H1 (cell line): Measurements from ENCODE around the gene TEKTIP1. TPM values are rescaled to one million over a fixed set of nuclear protein-coding genes. Genes with fewer than 3 reads are reported as not detected.

Experiments used
- CTCF ChIA-PET: fragments of 300-600 bp; sonication (Branson Sonifier 250); formaldehyde crosslinking; loops from one replicate; lab custom pipeline; 2021; ENCODE audit not compliant: partially characterized antibody; lab: Charles Lee
- POLR2A ChIA-PET: fragments of 300-600 bp; sonication (Branson Sonifier 250); formaldehyde crosslinking; loops from one replicate; lab custom pipeline; 2021; ENCODE audit warnings: inconsistent platforms; ENCODE audit not compliant: partially characterized antibody; lab: Charles Lee
- DNase-seq, 2 experiments: peaks; one replicate each; pipeline versions ENCODE4 v3.0.0 to v3.0.0-alpha.2; 2010 to 2022; ENCODE audit warnings: low spot score in 2 of 2, low read depth in 1 of 2, mixed read lengths in 1 of 2
- FAIRE-seq: peaks from 2 replicates; lab custom pipeline; 2011; peaks lifted over from hg19 to GRCh38; lab: Jason Lieb, UNC
- H2AFZ ChIP-seq: 2 replicates; pipeline ENCODE4 v1.8.1; 2012; ENCODE audit warnings: low read length, inconsistent platforms
- H2AK5ac ChIP-seq: 2 replicates; pipeline ENCODE4 v1.6.1; 2013; ENCODE audit warnings: low read depth, low read length
- H2BK120ac ChIP-seq: replicated peaks from 2 replicates; pipeline ENCODE3; 2013; ENCODE audit warnings: low read depth, low read length, inconsistent platforms
- H2BK12ac ChIP-seq: 2 replicates; pipeline ENCODE4 v1.6.1; 2013; ENCODE audit warnings: low read depth, low read length
- H2BK15ac ChIP-seq: 2 replicates; pipeline ENCODE4 v1.6.1; 2013; ENCODE audit warnings: low read length
- H2BK20ac ChIP-seq: 2 replicates; pipeline ENCODE4 v1.6.1; 2013; ENCODE audit warnings: low read length
- H2BK5ac ChIP-seq: 2 replicates; pipeline ENCODE4 v1.6.1; 2013; ENCODE audit warnings: low read depth, low read length
- H3K14ac ChIP-seq: 2 replicates; pipeline ENCODE4 v1.6.1; 2013; ENCODE audit warnings: inconsistent platforms; ENCODE audit not compliant: insufficient read length
- H3K18ac ChIP-seq: 2 replicates; pipeline ENCODE4 v1.6.1; 2013; ENCODE audit warnings: low read length; ENCODE audit errors: extremely low read depth
- H3K23ac ChIP-seq: 2 replicates; pipeline ENCODE4 v1.6.1; 2013; ENCODE audit warnings: inconsistent platforms; ENCODE audit not compliant: insufficient read length
- H3K23me2 ChIP-seq: 2 replicates; pipeline ENCODE4 v1.6.1; 2013; ENCODE audit warnings: low read depth, low read length
- H3K27ac ChIP-seq: 2 replicates; pipeline ENCODE4 v1.6.1; 2011; ENCODE audit warnings: low read depth, low read length, inconsistent platforms
- H3K27me3 ChIP-seq, 4 experiments: replicated peaks in 1 of 4; 1 replicate in 1 of 4; 2 replicates in 3 of 4; pipeline versions ENCODE4 v1.6.1 to v1.8.1; 2011 to 2013; ENCODE audit warnings: low read length in 3 of 4, mild to moderate bottlenecking in 3 of 4, inconsistent platforms in 2 of 4, mixed read lengths in 2 of 4, moderate library complexity in 1 of 4; ENCODE audit not compliant: control insufficient read depth in 3 of 4, insufficient read depth in 3 of 4; ENCODE audit errors: extremely low read depth in 1 of 4
- H3K36me3 ChIP-seq, 4 experiments: 2 replicates each; pipeline versions ENCODE4 v1.6.1 to v1.8.1; 2011 to 2013; ENCODE audit warnings: mild to moderate bottlenecking in 4 of 4, low read length in 3 of 4, moderate library complexity in 2 of 4, control low read depth in 1 of 4, inconsistent platforms in 1 of 4; ENCODE audit not compliant: insufficient read depth in 4 of 4, control insufficient read depth in 2 of 4
- H3K4ac ChIP-seq: replicated peaks from 2 replicates; pipeline ENCODE3; 2013; ENCODE audit warnings: low read length, low read depth, mixed read lengths, inconsistent platforms; ENCODE audit not compliant: insufficient read length
- H3K4me1 ChIP-seq, 4 experiments: replicated peaks in 1 of 4; 1 replicate in 1 of 4; 2 replicates in 3 of 4; pipeline versions ENCODE4 v1.6.1 to v1.8.1; 2011 to 2013; ENCODE audit warnings: low read length in 3 of 4, inconsistent platforms in 2 of 4, mixed read lengths in 1 of 4; ENCODE audit not compliant: insufficient read depth in 4 of 4, control insufficient read depth in 3 of 4
- H3K4me2 ChIP-seq, 2 experiments: 2 replicates each; pipeline versions ENCODE4 v1.6.1 to v1.8.1; 2011 to 2013; ENCODE audit warnings: low read depth in 2 of 2, low read length in 2 of 2, control low read depth in 1 of 2, inconsistent platforms in 1 of 2, mild to moderate bottlenecking in 1 of 2; ENCODE audit not compliant: insufficient read depth in 1 of 2
- H3K4me3 ChIP-seq, 4 experiments: fragments of 200-600, 300-600 bp in 1 of 4; sonication (generic), shearing (Covaris generic), sonication (Bioruptor Twin) in 1 of 4; 2 replicates each; pipeline versions ENCODE4 v1.5.1 to v1.8.1; 2011 to 2016; ENCODE audit warnings: low read length in 4 of 4, low read depth in 3 of 4, control low read depth in 2 of 4, inconsistent platforms in 2 of 4, mild to moderate bottlenecking in 2 of 4, mixed read lengths in 1 of 4, moderate library complexity in 1 of 4; ENCODE audit not compliant: insufficient read depth in 2 of 4; ENCODE audit errors: extremely low read depth in 1 of 4
- H3K56ac ChIP-seq: replicated peaks from 2 replicates; pipeline ENCODE3; 2013; ENCODE audit warnings: low read depth, mild to moderate bottlenecking, mixed read lengths, low read length, inconsistent platforms; ENCODE audit not compliant: insufficient read length
- H3K79me1 ChIP-seq: 2 replicates; pipeline ENCODE4 v1.6.1; 2013; ENCODE audit warnings: low read depth, low read length, control low read depth
- H3K79me2 ChIP-seq, 2 experiments: 2 replicates each; pipeline versions ENCODE4 v1.6.1 to v1.8.1; 2012 to 2013; ENCODE audit warnings: low read length in 2 of 2, mild to moderate bottlenecking in 2 of 2, inconsistent platforms in 1 of 2; ENCODE audit not compliant: insufficient read depth in 2 of 2, control insufficient read depth in 1 of 2
- H3K9ac ChIP-seq, 4 experiments: replicated peaks in 1 of 4; 1 replicate in 1 of 4; 2 replicates in 3 of 4; pipeline versions ENCODE4 v1.6.1 to v1.8.1; 2011 to 2013; ENCODE audit warnings: low read depth in 3 of 4, low read length in 3 of 4, control low read depth in 2 of 4, mild to moderate bottlenecking in 2 of 4, moderate library complexity in 2 of 4, inconsistent platforms in 1 of 4; ENCODE audit errors: extremely low read depth in 1 of 4
- H3K9me3 ChIP-seq, 2 experiments: 2 replicates each; pipeline versions ENCODE4 v1.6.1 to v1.8.1; 2012 to 2013; ENCODE audit warnings: mild to moderate bottlenecking in 2 of 2, moderate library complexity in 2 of 2, control low read depth in 1 of 2, inconsistent platforms in 1 of 2, low read depth in 1 of 2, low read length in 1 of 2, mixed read lengths in 1 of 2; ENCODE audit not compliant: insufficient read depth in 2 of 2
- H4K20me1 ChIP-seq, 2 experiments: replicated peaks in 1 of 2; 2 replicates each; pipeline versions ENCODE3 to v1.8.1; 2011 to 2013; ENCODE audit warnings: inconsistent platforms in 2 of 2, low read length in 2 of 2, mild to moderate bottlenecking in 1 of 2; ENCODE audit not compliant: insufficient read depth in 2 of 2, control insufficient read depth in 1 of 2
- H4K5ac ChIP-seq: 2 replicates; pipeline ENCODE4 v1.6.1; 2013; ENCODE audit warnings: low read length, low read depth, mixed read lengths, inconsistent platforms; ENCODE audit not compliant: insufficient read length
- H4K8ac ChIP-seq: 2 replicates; pipeline ENCODE4 v1.8.0; 2013; ENCODE audit warnings: mild to moderate bottlenecking, moderate library complexity, low read length, inconsistent platforms; ENCODE audit not compliant: insufficient read depth; ENCODE audit errors: extremely low read depth
- H4K91ac ChIP-seq: replicated peaks from 2 replicates; pipeline ENCODE3; 2013; ENCODE audit warnings: low read length, mixed read lengths, inconsistent platforms; ENCODE audit not compliant: insufficient read length
- JUN ChIP-seq: IDR thresholded peaks from 2 replicates; pipeline ENCODE4 v1.6.1; 2011; ENCODE audit warnings: low read depth, mild to moderate bottlenecking, improper control_type of control experiment, low read length
- TBP ChIP-seq: IDR thresholded peaks from 2 replicates; pipeline ENCODE4 v1.6.1; 2011; ENCODE audit warnings: low read depth, low read length, improper control_type of control experiment
- WGBS, 2 experiments: shearing (Covaris generic) in 1 of 2; methylation state at CpG; one replicate each; pipeline versions ENCODE4 v1.1.6 to v1.1.7; 2013 to 2015; ENCODE audit warnings: low lambda C conversion rate in 2 of 2, mixed read lengths in 2 of 2, inconsistent platforms in 1 of 2, low coverage in 1 of 2, missing lambda C conversion rate in 1 of 2; ENCODE audit not compliant: insufficient replicate concordance in 2 of 2, insufficient coverage in 1 of 2, insufficient read length in 1 of 2; ENCODE audit errors: extremely low coverage in 1 of 2, missing lambda C conversion rate in 1 of 2; 5-methylcytosine and 5-hydroxymethylcytosine counted together
- polyA plus RNA-seq, 7 experiments: library from polyadenylated mRNA; depleted of rRNA in 3 of 7; stranded (reverse) in 5 of 7; unstranded in 2 of 7; fragments of >200 nt in 5 of 7; fragments of 200-250 nt in 2 of 7; gene quantifications; 1 replicate in 5 of 7; 2 replicates in 1 of 7; 4 replicates in 1 of 7; pipeline versions ENCODE4 v1.2.1 to v1.2.3, GENCODE V29; 2011 to 2013; ENCODE audit warnings: missing spikeins in 2 of 7, mixed read lengths in 2 of 7
- total RNA-seq: library from RNA; stranded (reverse); fragmentation: NEBNext Ultra II Directional; extraction: Animal tissue kit (Norgen Biotek cat#: 25700); gene quantifications from 2 replicates; pipeline ENCODE4 v1.2.1, GENCODE V29; 2021

The TEKTIP1 gene
- total and polyA plus RNA-seq, 2 of the 8 experiments (the other 6 are each of a cell fraction or from before 2014, with no cell fraction given): 1.1 TPM; not detected in 1

- Histone ChIP-seq H4K20me1 (peaks cover 0 to 2% of the 10 kb centered on the region in 2 experiments), H3K79me2 (no peaks in the 10 kb centered on the region), H3K9me3 (peaks cover 4 to 9% of the 10 kb centered on the region in 2 experiments; a peak in 3 of 4 replicates), H3K79me1 (no peaks in the 10 kb centered on the region; the same call in 1 of the 2 replicates), H3K9ac (no peak overlapping the region), H2AK5ac (no peak overlapping the region), H4K8ac (no peak overlapping the region), H3K23ac (no peak overlapping the region), H2BK20ac (no peak overlapping the region), H2BK12ac (no peak overlapping the region), H4K5ac (no peak overlapping the region), H3K56ac (no peak overlapping the region), H3K23me2 (no peaks in the 10 kb centered on the region), H3K27ac (no peak overlapping the region), H3K4ac (no peak overlapping the region), H2BK5ac (no peak overlapping the region), H3K4me3 (no peak overlapping the region), H2BK120ac (no peak overlapping the region), H3K36me3 (no peaks in the 10 kb centered on the region), H2BK15ac (no peak overlapping the region), H3K14ac (no peak overlapping the region), H3K18ac (no peak overlapping the region), H3K27me3 (peaks cover 0 to 2% (median 0%) of the 10 kb centered on the region in 4 experiments; a peak in 3 of 7 replicates), H3K4me2 (no peak overlapping the region), H3K4me1 (no peaks in the 10 kb centered on the region), H2AFZ (no peak overlapping the region), H4K91ac (no peak overlapping the region)
- DNase-seq: no peak
- 77% methylated on average over 9 of the region's 9 CpGs; no CpG with 5 or more reads in 1 of the 2 experiments for WGBS, 2 experiments
- no peak for FAIRE-seq
- ChIA-PET POLR2A (interaction anchor here (0.8 to 1.6 kb wide), 4 partner anchors 14 to 109 kb away, joined by 3 read pairs; partner anchors contain the start of gene PIP5K1C), CTCF (interaction anchor here (0.7 to 3.9 kb wide), 26 partner anchors 7 to 214 kb away, joined by 3 to 29 read pairs (median 4); partner anchors contain the start of gene TJP3)
- TF ChIP-seq TBP (no peak), JUN (no peak)
These were observed 53.1 kb downstream of the TEKTIP1 start for GRCh38 chr19:3591876-3592613.
